Vagina (tissue), 2 donors: ENCODE results near the gene LMNA. TPM values are rescaled to one million over a fixed set of nuclear protein-coding genes. Genes with fewer than 3 reads are reported as not detected.
"Not testable (repeated sequence)": the region's sequence is repeated elsewhere in the genome, so short reads cannot be mapped to it uniquely, and the experiment has no call there.

Source experiments
- DNase-seq, 2 donors: peaks; one replicate each; pipeline ENCODE4 v3.0.0-alpha.2; 2017; ENCODE audit errors: extremely low spot score in 2 of 2
- H3K27ac ChIP-seq: fragments of 200-600 bp; sonication (generic); one replicate; pipeline ENCODE4 v1.5.1; 2019
- H3K27me3 ChIP-seq: fragments of 200-600 bp; sonication (generic); one replicate; pipeline ENCODE4 v1.5.1; 2019
- H3K36me3 ChIP-seq, 2 donors: fragments of 200-600 bp; sonication (generic); one replicate each; pipeline ENCODE4 v1.5.1; 2017 to 2019
- H3K4me1 ChIP-seq: fragments of 200-600 bp; sonication (generic); one replicate; pipeline ENCODE4 v1.5.1; 2019
- H3K4me3 ChIP-seq, 2 donors: fragments of 200-600 bp; sonication (generic); 1 replicate in 1 of 2; 2 replicates in 1 of 2; pipeline ENCODE4 v1.5.1; 2016 to 2019
- H3K9me3 ChIP-seq: fragments of 200-600 bp; sonication (generic); one replicate; pipeline ENCODE4 v1.5.1; 2019
- POLR2A ChIP-seq, 2 donors: fragments of 450-650 bp; IDR thresholded peaks; one replicate each; pipeline ENCODE4 v1.6.1; 2017; ENCODE audit warnings: antibody characterized with exemption in 2 of 2, mild to moderate bottlenecking in 2 of 2, moderate library complexity in 2 of 2
- POLR2AphosphoS5 ChIP-seq, 2 donors: sonication (generic); formaldehyde crosslinking; IDR thresholded peaks; one replicate each; pipeline ENCODE4 v1.9.0; 2017; ENCODE audit warnings: antibody characterized with exemption in 2 of 2, mild to moderate bottlenecking in 2 of 2, low read depth in 1 of 2; ENCODE audit not compliant: insufficient read depth in 1 of 2
- intact Hi-C: fragments of 100-400 bp; cut with DNase I; formaldehyde crosslinking; loops from one replicate; pipeline ENCODE4 v1.15.1; 2023
- total RNA-seq: library from RNA; depleted of rRNA; stranded (reverse); fragments of >200 nt; gene quantifications from one replicate; pipeline ENCODE4 v1.2.3, GENCODE V29; 2016
- TF ChIP-seq, protein P1 (sequence below), 3 experiments: fragments of 450-650 bp in 2 of 3; fragments of 200-600 bp in 1 of 3; sonication (generic) in 1 of 3; IDR thresholded peaks; one replicate each; pipeline ENCODE4 v1.5.1; 2017 to 2019; ENCODE audit warnings: antibody characterized with exemption in 3 of 3, mild to moderate bottlenecking in 2 of 3, moderate library complexity in 2 of 3

The LMNA gene
- total RNA-seq, 1 donor from 2014 or later: 436 TPM

DNA sequence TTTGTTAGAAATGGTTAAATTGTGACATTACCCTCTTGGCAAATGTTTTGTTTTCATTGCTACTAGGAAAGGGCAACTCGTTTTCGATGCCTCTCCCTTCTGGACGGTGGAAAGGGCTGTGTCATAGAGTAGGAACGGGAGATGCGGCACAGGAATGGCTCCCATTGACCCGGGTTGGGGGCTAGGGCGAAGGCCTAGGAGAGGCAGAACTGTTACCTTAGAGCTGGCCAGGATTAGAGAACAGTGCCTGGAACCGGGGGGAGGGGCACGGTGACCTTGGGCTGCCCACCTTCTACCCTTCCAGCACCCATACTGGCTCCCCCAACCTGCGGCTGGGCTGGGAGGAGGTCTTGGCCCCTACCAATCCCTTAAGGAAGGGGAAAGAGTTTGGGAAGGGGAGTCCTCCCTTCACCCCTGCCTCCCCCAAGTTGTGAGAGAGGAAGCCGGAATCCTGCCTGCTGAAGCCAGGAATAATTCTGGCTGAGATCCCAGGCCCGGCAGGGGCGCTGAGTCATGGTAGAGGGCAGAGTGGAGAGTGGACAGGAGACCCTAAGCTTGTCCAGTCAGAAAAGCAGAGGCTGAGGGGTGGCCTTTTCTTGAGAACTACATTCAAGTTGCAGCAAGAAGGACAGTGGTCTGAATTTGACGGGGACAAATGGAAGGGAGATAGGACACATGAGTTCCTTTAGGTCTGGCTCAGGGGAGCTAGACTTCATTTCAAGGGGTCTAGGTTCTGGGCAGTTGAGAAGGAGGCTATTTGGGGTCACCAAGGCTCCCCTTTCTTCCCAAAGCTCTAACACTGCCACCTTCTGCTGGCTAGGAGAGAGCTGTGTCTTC lies 8.2 kb downstream of the LMNA start:
- no peaks in the 10 kb centered on the region for H3K27me3 ChIP-seq
- intact Hi-C loops: no loop called here
- H3K9me3 ChIP-seq: no peaks in the 10 kb centered on the region
- no peaks in the 10 kb centered on the region for H3K36me3 ChIP-seq
- no peak for DNase-seq
- H3K27ac ChIP-seq: peak overlapping the region; percentile 97
- TF ChIP-seq POLR2AphosphoS5 (IDR thresholded peaks at IDR 0.05; ENCODE audit: insufficient read depth in 1 of 2, low read depth in 1 of 2) (peak in 1 of 2 donors; percentile 82), POLR2A (IDR thresholded peaks at IDR 0.05) (no peak)
- TF ChIP-seq, protein P1, sequence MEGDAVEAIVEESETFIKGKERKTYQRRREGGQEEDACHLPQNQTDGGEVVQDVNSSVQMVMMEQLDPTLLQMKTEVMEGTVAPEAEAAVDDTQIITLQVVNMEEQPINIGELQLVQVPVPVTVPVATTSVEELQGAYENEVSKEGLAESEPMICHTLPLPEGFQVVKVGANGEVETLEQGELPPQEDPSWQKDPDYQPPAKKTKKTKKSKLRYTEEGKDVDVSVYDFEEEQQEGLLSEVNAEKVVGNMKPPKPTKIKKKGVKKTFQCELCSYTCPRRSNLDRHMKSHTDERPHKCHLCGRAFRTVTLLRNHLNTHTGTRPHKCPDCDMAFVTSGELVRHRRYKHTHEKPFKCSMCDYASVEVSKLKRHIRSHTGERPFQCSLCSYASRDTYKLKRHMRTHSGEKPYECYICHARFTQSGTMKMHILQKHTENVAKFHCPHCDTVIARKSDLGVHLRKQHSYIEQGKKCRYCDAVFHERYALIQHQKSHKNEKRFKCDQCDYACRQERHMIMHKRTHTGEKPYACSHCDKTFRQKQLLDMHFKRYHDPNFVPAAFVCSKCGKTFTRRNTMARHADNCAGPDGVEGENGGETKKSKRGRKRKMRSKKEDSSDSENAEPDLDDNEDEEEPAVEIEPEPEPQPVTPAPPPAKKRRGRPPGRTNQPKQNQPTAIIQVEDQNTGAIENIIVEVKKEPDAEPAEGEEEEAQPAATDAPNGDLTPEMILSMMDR (IDR thresholded peaks at IDR 0.05): no peak
- peaks cover 100% of the 10 kb centered on the region for H3K4me1 ChIP-seq
- peak overlapping the region; percentile 100 for H3K4me3 ChIP-seq

DNA sequence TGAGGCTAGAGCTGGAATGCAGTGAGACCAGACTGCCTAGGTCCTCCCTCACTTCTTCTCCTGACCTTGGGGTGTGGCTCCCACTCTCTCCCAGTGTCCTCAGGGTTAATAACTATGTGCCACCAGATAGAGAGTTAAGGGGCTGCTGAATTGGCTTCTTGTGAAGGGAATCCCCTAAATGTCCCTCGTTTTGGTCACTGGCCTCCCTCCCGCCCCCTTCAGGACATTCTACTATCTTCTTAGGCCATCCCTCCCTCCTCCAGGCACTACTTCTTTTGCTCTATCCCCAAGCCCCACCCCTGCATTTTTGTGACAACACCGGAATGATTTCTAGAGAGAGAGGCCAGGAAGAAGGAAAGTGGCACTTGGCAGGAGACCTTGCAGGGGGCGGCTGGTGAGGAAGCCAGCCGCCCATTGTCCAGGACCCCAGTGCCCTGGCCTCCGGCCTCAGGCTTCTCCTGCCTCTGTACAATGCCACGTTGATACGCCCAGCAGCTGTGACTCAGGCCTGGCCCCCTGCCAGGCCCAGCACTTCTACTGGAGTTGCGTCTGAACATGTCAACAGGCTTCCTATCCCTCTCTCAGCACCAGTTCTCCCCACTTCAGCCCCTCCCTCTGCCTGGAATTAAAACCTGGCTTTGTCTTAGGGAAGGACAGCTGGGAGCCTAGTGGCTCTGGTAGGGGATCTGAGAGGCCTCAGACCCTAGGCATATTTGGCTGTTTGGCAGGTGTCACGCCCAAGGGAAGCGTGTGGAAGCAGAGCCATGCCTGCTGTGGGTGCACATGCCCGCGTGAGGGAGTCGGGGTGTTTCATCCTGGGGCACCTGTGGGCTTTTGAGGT lies 9.1 kb downstream of the LMNA start:
- peak overlapping the region; percentile 100 for H3K4me3 ChIP-seq
- no peaks in the 10 kb centered on the region for H3K36me3 ChIP-seq
- DNase-seq: peak in 1 of 2 donors; percentile 99
- H3K4me1 ChIP-seq: peaks cover 100% of the 10 kb centered on the region
- TF ChIP-seq POLR2A (IDR thresholded peaks at IDR 0.05) (peak in 1 of 2 donors; percentile 64), POLR2AphosphoS5 (IDR thresholded peaks at IDR 0.05; ENCODE audit: insufficient read depth in 1 of 2, low read depth in 1 of 2) (peak; percentile 86 to 93)
- TF ChIP-seq, protein P1 (IDR thresholded peaks at IDR 0.05): peak in 1 of 3 experiments; percentile 22
- intact Hi-C loops: no loop called here
- H3K27me3 ChIP-seq: no peaks in the 10 kb centered on the region
- peak overlapping the region; percentile 97 for H3K27ac ChIP-seq
- H3K9me3 ChIP-seq: no peaks in the 10 kb centered on the region

DNA sequence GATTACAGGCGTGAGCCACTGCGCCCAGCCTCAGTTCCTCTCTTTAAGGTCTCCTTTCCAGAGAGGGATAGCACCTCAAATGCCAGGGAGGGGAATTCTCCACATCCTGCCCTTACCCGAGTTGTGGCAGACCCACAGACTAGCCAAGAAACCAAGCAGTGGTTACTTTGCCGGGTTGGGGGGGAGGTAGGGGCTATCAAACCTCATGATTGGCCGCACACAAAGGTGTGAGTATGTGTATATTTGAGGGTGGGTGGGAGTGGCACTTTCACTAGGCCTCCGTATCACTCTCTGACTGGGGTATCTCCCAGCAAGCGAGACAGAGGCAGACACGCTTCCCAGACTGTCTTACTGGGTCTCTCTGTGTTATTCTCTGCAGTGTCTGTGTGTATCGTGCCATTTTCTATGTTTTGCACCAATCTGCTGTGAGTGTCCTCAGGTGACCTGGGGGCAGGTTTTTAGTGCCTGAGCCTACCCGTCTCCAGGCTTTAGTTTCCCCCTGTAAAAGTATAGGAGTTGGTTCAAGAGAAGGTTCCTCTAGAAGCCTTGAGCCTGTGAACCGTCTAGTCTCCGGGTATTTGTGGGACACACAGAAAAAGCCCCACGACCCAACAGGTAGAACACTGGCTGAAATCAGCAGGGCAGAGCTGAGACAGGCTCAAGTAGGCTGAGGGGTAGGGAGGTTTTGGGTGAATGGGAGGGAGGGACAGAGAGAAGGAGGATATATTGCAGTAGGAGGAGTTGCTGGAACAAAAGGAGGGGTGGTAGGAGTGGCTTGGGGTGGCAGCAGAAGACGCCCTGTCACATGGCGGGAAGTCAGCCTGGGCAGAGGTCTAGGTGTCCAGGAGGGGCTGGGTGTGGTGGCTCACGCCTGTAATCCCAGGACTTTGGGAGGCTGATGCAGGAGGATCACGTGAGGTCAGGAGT lies 10.3 kb downstream of the LMNA start:
- Histone ChIP-seq H3K27ac (peak overlapping the region; percentile 97), H3K36me3 (no peaks in the 10 kb centered on the region), H3K4me1 (peaks cover 100% of the 10 kb centered on the region), H3K9me3 (no peaks in the 10 kb centered on the region), H3K27me3 (no peaks in the 10 kb centered on the region), H3K4me3 (peak overlapping the region; percentile 100)
- intact Hi-C loops: no loop called here
- DNase-seq: no peak
- TF ChIP-seq POLR2AphosphoS5 (IDR thresholded peaks at IDR 0.05; ENCODE audit: insufficient read depth in 1 of 2, low read depth in 1 of 2): peak; percentile 59 to 62
- peak in 1 of 2 donors; percentile 27 for TF ChIP-seq POLR2A (IDR thresholded peaks at IDR 0.05)
- TF ChIP-seq, protein P1 (IDR thresholded peaks at IDR 0.05): no peak

DNA sequence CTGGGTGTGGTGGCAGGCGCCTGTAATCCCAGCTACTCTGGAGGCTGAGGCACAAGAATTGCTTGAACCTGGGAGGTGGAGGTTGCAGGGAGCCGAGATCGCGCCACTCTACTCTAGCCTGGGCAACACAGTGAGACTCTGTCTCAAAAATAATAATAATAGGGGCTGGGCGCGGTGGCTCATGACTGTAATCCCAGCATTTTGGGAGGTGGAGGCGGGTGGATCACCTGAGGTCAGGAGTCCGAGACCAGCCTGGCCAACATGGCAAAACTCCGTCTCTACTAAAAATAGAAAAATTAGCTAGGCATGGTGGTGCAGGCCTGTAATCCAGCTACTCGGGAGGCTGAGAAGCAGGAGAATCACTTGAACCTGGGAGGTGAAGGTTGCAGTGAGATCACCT lies 11.0 kb downstream of the LMNA start:
- H3K4me3 ChIP-seq: peak overlapping the region; percentile 100
- H3K27me3 ChIP-seq, DNase-seq, H3K36me3 ChIP-seq, intact Hi-C loops, H3K9me3 ChIP-seq: not testable (repeated sequence)
- H3K27ac ChIP-seq: peak overlapping the region; percentile 97
- H3K4me1 ChIP-seq: peaks cover 100% of the 10 kb centered on the region
